Measurements from ENCODE around the gene AGTPBP1.

DNA sequence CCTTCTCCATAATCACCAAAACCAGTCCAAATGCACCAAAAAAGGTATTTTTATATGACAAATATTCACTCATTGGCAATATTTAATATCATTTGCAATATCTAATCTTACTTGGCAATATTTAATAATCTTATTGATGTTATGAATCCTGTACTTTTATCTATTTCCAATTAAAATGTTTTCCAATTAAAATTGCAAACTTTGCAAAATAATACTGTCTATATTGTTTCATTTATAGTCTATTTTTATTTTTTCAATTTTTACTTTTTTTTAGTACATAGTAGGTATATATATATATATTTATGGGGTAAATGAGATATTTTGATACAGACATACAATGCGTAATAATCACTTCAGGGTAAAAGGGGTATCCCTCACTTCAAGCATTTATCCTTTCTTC, 109.9 kb downstream of the AGTPBP1 start:
- no peak for TF ChIP-seq POLR2A (IDR thresholded peaks at IDR 0.05)
- TF ChIP-seq, protein P1, sequence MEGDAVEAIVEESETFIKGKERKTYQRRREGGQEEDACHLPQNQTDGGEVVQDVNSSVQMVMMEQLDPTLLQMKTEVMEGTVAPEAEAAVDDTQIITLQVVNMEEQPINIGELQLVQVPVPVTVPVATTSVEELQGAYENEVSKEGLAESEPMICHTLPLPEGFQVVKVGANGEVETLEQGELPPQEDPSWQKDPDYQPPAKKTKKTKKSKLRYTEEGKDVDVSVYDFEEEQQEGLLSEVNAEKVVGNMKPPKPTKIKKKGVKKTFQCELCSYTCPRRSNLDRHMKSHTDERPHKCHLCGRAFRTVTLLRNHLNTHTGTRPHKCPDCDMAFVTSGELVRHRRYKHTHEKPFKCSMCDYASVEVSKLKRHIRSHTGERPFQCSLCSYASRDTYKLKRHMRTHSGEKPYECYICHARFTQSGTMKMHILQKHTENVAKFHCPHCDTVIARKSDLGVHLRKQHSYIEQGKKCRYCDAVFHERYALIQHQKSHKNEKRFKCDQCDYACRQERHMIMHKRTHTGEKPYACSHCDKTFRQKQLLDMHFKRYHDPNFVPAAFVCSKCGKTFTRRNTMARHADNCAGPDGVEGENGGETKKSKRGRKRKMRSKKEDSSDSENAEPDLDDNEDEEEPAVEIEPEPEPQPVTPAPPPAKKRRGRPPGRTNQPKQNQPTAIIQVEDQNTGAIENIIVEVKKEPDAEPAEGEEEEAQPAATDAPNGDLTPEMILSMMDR (IDR thresholded peaks at IDR 0.05) = no peak
